GM21515 (cell line): ENCODE measurements around the gene SHROOM3.
"Not testable (repeated sequence)": the region's sequence is repeated elsewhere in the genome, so short reads cannot be mapped to it uniquely, and the experiment has no call there.

ENCODE experiments used
- ATAC-seq: cut with Tn5 transposase; IDR thresholded peaks from one replicate; pipeline ENCODE4 v1.9.1; 2021; ENCODE audit not compliant: unreplicated experiment

SHROOM3 gene

GRCh38 chr4:76589402-76589801 is 154.4 kb downstream of the SHROOM3 start:
- ATAC-seq = no peak

GRCh38 chr4:76589872-76590797 is 155.1 kb downstream of the SHROOM3 start:
- no peak for ATAC-seq

DNA sequence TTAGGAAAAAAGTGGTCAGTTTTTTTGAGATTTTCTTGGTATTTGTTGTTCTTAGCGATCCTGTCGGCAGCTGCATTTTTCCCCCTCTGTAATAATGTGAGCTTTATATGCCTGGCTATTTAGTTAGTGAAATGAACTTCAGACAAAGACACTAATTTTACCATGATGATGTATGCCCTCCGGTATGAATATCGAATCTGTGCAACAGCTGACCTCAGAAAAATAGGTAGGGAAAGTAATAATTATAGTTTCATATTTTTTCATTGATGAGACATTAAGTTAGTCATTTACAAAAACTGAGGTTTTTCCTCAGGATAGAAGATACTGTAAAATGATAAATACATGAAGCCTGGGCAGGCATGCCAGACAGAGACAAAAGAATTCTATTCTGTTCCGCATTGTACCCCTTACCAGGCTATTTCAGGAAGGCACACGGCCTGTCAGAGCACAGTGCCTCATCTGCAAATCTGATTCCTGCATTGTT is 155.8 kb downstream of the SHROOM3 start:
- ATAC-seq = no peak

DNA sequence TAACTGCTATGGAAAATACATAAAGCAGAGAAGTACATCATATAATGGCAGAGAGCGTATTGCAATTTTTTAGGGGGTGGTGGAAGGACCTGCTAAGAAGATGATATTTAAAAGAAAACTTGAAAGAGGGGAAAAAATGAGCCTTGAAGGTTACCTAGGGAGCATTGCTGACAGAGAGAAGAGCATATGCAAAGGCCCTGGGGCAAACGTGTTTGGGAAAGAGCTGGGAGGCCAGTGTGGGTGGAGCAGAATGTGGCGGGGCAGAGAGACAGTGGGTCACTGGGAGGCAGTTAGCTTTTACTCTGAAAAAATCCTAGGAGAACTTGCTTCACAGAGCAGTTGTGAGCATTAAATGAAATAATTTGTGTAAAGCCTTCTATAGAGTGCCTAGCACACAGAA is 157.0 kb downstream of the SHROOM3 start:
- no peak for ATAC-seq

- ATAC-seq = no peak
These were observed 157.4 kb downstream of the SHROOM3 start for GRCh38 chr4:76592460-76592859.

DNA sequence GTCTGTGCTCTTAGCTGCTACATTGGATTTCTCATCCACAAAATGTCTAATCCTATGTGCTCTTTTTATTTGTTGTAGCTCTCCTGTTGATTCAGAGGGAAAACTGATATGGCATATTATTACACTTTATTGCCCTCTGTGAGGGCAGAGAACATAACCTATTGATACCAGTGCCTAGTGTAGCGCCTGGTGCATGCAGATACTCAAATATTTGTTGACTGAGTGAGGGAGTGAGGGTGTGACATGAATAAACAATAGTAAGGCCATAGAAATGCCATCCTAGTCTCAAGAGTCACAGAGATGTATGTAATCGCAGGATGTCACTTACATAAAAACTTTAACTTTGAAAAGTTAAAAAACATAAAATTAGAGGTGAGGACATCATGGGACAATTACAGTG is 159.1 kb downstream of the SHROOM3 start:
- ATAC-seq = no peak

DNA sequence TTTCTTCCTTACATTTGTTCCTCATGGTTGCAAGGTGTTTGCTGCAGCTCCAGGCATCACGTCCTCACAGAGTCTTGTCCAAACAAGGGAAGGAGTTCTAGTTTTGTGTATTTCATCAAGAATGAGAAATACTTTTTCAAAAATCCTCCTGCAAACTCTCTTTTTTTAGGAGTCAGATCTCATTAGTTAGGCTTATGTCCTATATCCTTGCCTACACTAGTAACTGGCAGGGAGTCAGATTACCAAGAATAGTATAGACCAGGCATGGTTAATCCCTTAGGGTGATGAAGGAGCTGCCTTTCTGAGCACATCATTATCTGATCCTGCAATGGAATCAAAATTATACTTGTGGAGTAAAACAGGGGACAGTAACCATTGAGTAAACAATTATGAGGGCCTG is 160.4 kb downstream of the SHROOM3 start:
- no peak for ATAC-seq

- ATAC-seq = no peak
These were observed 161.7 kb downstream of the SHROOM3 start for GRCh38 chr4:76596713-76597112.

DNA sequence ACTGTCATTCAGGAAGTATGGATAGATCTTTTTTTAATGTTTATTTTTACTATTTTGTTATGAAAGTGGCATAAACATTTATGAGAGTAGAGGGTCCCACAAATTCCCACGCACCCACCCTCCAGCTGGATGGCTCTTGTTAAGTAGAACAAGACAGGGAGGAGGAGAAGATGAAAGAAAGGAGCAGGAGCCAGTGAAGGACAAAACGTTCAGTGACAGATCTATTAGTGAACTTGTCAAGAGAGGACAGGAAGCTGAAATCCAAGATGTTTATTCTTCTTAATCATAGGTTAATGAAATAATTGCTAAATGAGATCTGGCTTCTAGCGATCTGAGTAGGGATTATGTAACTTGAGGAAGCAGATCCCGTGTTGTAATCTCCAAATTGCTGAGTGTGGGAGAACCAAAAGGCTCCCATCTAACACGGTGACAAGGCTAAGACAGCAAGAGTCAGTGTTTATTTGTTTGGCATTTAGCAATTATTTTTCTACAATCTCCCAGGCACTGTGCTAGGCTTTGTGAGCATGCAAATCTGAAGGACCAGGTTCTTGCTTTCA is 162.5 kb downstream of the SHROOM3 start:
- ATAC-seq = no peak

GRCh38 chr4:76600447-76600846 is 165.4 kb downstream of the SHROOM3 start:
- no peak for ATAC-seq

- no peak for ATAC-seq
These were observed 166.8 kb downstream of the SHROOM3 start for GRCh38 chr4:76601791-76602190.

DNA sequence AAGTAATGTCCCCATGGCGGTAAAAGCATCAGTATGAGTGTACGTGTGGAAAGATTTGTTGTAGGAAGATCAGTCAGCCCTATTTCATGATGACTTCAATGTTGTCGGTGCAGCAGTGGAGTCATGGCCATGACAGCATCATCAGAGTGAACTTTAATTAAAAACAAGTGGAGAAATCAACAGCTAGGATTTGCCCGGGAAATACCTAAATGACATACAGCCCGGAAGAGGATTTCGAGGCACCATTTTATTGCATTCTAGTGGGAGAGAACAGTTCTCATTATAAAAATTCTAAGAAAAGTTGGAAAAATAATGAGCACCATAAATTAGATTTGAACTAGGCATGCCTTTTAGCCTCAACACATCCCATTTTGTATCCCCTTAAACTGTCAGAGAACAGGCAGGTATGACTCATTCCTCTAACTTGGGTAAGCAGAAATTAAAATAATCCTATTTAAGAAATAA is 170.1 kb downstream of the SHROOM3 start:
- no peak for ATAC-seq

GRCh38 chr4:76606645-76607265 is 171.7 kb downstream of the SHROOM3 start:
- no peak for ATAC-seq

GRCh38 chr4:76607266-76607799 is 172.3 kb downstream of the SHROOM3 start:
- peak; percentile 96 for ATAC-seq

GRCh38 chr4:76607846-76608245 is 172.8 kb downstream of the SHROOM3 start:
- peak; percentile 30 for ATAC-seq

DNA sequence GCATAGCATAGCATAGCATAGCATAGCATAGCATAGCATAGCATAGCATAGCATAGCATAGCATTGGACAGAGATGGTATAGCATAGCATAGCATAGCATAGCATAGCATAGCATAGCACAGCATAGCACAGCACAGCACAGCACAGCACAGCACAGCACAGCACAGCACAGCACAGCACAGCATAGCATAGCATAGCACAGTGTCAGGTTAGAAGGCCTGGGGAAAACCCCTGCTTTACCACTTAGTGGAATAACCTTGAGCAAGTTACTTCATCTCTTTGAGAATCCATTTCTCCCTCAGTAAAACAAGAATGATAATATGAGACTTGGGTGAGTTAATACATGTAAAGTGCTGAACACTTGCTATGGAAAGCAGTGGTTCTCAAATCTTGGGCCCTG is 173.5 kb downstream of the SHROOM3 start:
- ATAC-seq = not testable (repeated sequence)

- no peak for ATAC-seq
These were observed 175.9 kb downstream of the SHROOM3 start for GRCh38 chr4:76610751-76611547.

DNA sequence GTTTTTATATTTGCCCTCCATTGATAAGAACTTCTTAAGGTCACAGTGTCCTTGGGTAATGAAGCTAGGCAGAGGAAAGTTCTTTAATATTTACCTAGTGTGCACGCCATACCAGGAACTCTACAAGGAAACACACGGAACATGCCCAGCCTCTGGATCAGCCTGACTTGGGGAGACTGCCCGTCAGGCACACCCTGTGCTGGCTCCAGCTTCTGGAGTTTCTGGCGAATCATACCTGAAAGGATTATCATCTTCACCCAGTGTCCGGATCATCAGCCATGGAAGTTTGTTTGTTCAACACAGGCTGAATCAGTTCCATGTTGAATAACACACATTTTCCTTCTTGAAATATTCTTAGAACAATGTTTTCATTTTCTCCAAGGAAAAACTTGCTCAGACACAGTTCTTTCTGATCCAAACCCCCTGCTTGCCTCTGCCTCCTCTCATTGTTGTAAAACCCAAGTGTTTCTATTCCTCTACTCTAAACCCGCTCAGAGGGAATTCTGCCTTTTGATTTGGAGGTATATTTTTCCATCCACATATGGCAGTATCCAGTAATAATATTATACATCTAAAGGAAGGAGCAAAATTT is 176.7 kb downstream of the SHROOM3 start:
- ATAC-seq = no peak

GRCh38 chr4:76614589-76614988 is 179.6 kb downstream of the SHROOM3 start:
- no peak for ATAC-seq

GRCh38 chr4:76615999-76616398 is 181.0 kb downstream of the SHROOM3 start:
- ATAC-seq = no peak
